Duodenal mucosa (tissue), 2 donors: ENCODE measurements around the gene ARHGAP45.

ENCODE experiments used
- H3K27ac ChIP-seq: one replicate; pipeline ENCODE4 v1.7.0; 2013; ENCODE audit warnings: low read depth, low read length
- H3K27me3 ChIP-seq, 2 donors: one replicate each; pipeline ENCODE4 v1.7.0; 2013; ENCODE audit warnings: low read length in 2 of 2, control low read depth in 1 of 2; ENCODE audit not compliant: insufficient read depth in 2 of 2, control insufficient read depth in 1 of 2
- H3K36me3 ChIP-seq, 2 donors: one replicate each; pipeline ENCODE4 v1.7.0; 2013; ENCODE audit warnings: low read length in 2 of 2, control low read depth in 1 of 2; ENCODE audit not compliant: insufficient read depth in 2 of 2, control insufficient read depth in 1 of 2
- H3K4me1 ChIP-seq, 2 donors: one replicate each; pipeline ENCODE4 v1.7.0; 2013; ENCODE audit warnings: low read length in 2 of 2, control low read depth in 1 of 2; ENCODE audit not compliant: insufficient read depth in 2 of 2, control insufficient read depth in 1 of 2
- H3K4me3 ChIP-seq, 2 donors: one replicate each; pipeline ENCODE4 v1.7.0; 2013; ENCODE audit warnings: low read length in 2 of 2, low read depth in 1 of 2
- H3K9ac ChIP-seq, 2 donors: one replicate each; pipeline ENCODE4 v1.7.0; 2013; ENCODE audit warnings: low read length in 2 of 2, low read depth in 1 of 2
- H3K9me3 ChIP-seq, 2 donors: one replicate each; pipeline ENCODE4 v1.7.0; 2013; ENCODE audit warnings: low read length in 2 of 2, control low read depth in 1 of 2; ENCODE audit not compliant: control insufficient read depth in 1 of 2

The ARHGAP45 gene

GRCh38 chr19:1072371-1073015 lies 5.5 kb downstream of the ARHGAP45 start:
- no peak overlapping the region for H3K4me3 ChIP-seq
- H3K9ac ChIP-seq: no peak overlapping the region
- H3K36me3 ChIP-seq: peaks cover 0 to 5% of the 10 kb centered on the region in 2 donors
- no peaks in the 10 kb centered on the region for H3K9me3 ChIP-seq
- peaks cover 10 to 29% of the 10 kb centered on the region in 2 donors for H3K27me3 ChIP-seq
- no peak overlapping the region for H3K27ac ChIP-seq
- peaks cover 22 to 36% of the 10 kb centered on the region in 2 donors for H3K4me1 ChIP-seq

GRCh38 chr19:1073063-1073955 lies 6.3 kb downstream of the ARHGAP45 start:
- no peak overlapping the region for H3K9ac ChIP-seq
- H3K36me3 ChIP-seq: peaks cover 0 to 5% of the 10 kb centered on the region in 2 donors
- no peak overlapping the region for H3K4me3 ChIP-seq
- H3K9me3 ChIP-seq: no peaks in the 10 kb centered on the region
- peaks cover 26 to 40% of the 10 kb centered on the region in 2 donors for H3K4me1 ChIP-seq
- peaks cover 10 to 26% of the 10 kb centered on the region in 2 donors for H3K27me3 ChIP-seq
- H3K27ac ChIP-seq: no peak overlapping the region

GRCh38 chr19:1073956-1074517 lies 7.1 kb downstream of the ARHGAP45 start:
- H3K4me3 ChIP-seq: peak overlapping the region in 1 of 2 donors; percentile 29
- peaks cover 10 to 19% of the 10 kb centered on the region in 2 donors for H3K27me3 ChIP-seq
- no peak overlapping the region for H3K9ac ChIP-seq
- no peak overlapping the region for H3K27ac ChIP-seq
- H3K4me1 ChIP-seq: peaks cover 23 to 36% of the 10 kb centered on the region in 2 donors
- H3K9me3 ChIP-seq: no peaks in the 10 kb centered on the region
- H3K36me3 ChIP-seq: peaks cover 0 to 5% of the 10 kb centered on the region in 2 donors

GRCh38 chr19:1074544-1075283 lies 7.7 kb downstream of the ARHGAP45 start:
- Histone ChIP-seq H3K4me1 (peaks cover 16 to 29% of the 10 kb centered on the region in 2 donors), H3K27me3 (peaks cover 10 to 15% of the 10 kb centered on the region in 2 donors), H3K4me3 (peak overlapping the region; percentile 50 to 57), H3K36me3 (peaks cover 0 to 5% of the 10 kb centered on the region in 2 donors), H3K9ac (no peak overlapping the region), H3K27ac (no peak overlapping the region), H3K9me3 (no peaks in the 10 kb centered on the region)

GRCh38 chr19:1076046-1076386 lies 9.0 kb downstream of the ARHGAP45 start:
- H3K27ac ChIP-seq: no peak overlapping the region
- peaks cover 0 to 17% of the 10 kb centered on the region in 2 donors for H3K36me3 ChIP-seq
- H3K4me1 ChIP-seq: peaks cover 16 to 29% of the 10 kb centered on the region in 2 donors
- no peak overlapping the region for H3K4me3 ChIP-seq
- H3K9ac ChIP-seq: no peak overlapping the region
- H3K27me3 ChIP-seq: peaks cover 6 to 11% of the 10 kb centered on the region in 2 donors
- no peaks in the 10 kb centered on the region for H3K9me3 ChIP-seq

GRCh38 chr19:1076951-1077350 lies 10.0 kb downstream of the ARHGAP45 start:
- no peak overlapping the region for H3K27ac ChIP-seq
- peaks cover 16 to 34% of the 10 kb centered on the region in 2 donors for H3K4me1 ChIP-seq
- H3K9ac ChIP-seq: no peak overlapping the region
- no peaks in the 10 kb centered on the region for H3K9me3 ChIP-seq
- H3K4me3 ChIP-seq: peak overlapping the region; percentile 58 to 61
- peaks cover 0 to 17% of the 10 kb centered on the region in 2 donors for H3K36me3 ChIP-seq
- H3K27me3 ChIP-seq: peaks cover 5 to 9% of the 10 kb centered on the region in 2 donors

- Histone ChIP-seq H3K9me3 (no peaks in the 10 kb centered on the region), H3K4me3 (no peak overlapping the region), H3K27ac (no peak overlapping the region), H3K36me3 (peaks cover 0 to 19% of the 10 kb centered on the region in 2 donors), H3K27me3 (no peaks in the 10 kb centered on the region), H3K4me1 (peaks cover 16 to 40% of the 10 kb centered on the region in 2 donors), H3K9ac (no peak overlapping the region)
Measured at GRCh38 chr19:1079566-1080111, 12.7 kb downstream of the ARHGAP45 start.

GRCh38 chr19:1080360-1081161 lies 13.6 kb downstream of the ARHGAP45 start:
- no peak overlapping the region for H3K4me3 ChIP-seq
- H3K9me3 ChIP-seq: no peaks in the 10 kb centered on the region
- peaks cover 0 to 25% of the 10 kb centered on the region in 2 donors for H3K36me3 ChIP-seq
- no peaks in the 10 kb centered on the region for H3K27me3 ChIP-seq
- H3K4me1 ChIP-seq: peaks cover 13 to 33% of the 10 kb centered on the region in 2 donors
- H3K27ac ChIP-seq: no peak overlapping the region
- H3K9ac ChIP-seq: no peak overlapping the region
